Hepatocyte (in vitro differentiated cells): Measurements from ENCODE around the gene ENOPH1.

Experiments used
- CTCF ChIP-seq: fragments of 200-600 bp; sonication (generic); IDR thresholded peaks from 2 replicates; pipeline ENCODE4 v1.5.1; 2016; ENCODE audit warnings: antibody characterized with exemption, mild to moderate bottlenecking; ENCODE audit not compliant: poor library complexity
- EZH2 ChIP-seq: fragments of 200-600 bp; sonication (generic); IDR thresholded peaks from 2 replicates; pipeline ENCODE4 v1.6.1; 2016; ENCODE audit warnings: antibody characterized with exemption, mild to moderate bottlenecking, borderline replicate concordance

GRCh38 chr4:82463221-82463620, 32.8 kb downstream of the ENOPH1 start:
- TF ChIP-seq CTCF (no peak), EZH2 (no peak)
